Brain pericyte (primary cell): Measurements from ENCODE around the gene RTTN.
A peak's percentile ranks its signal among the peaks of the same experiment; 100 is the strongest.
"Not testable (repeated sequence)": the region's sequence is repeated elsewhere in the genome, so short reads cannot be mapped to it uniquely, and the experiment has no call there.

Experiments used
- DNase-seq: peaks from one replicate; pipeline ENCODE4 v3.0.0-alpha.2; 2012; ENCODE audit warnings: low read depth, low spot score

RTTN gene

GRCh38 chr18:70205421-70206397 is at the start of gene RTTN:
Gene RTTN (minus strand): TSS chr18:70205687. CDS start chr18:70205658, 29 bp downstream.
- DNase-seq = peak; percentile 88

- DNase-seq = no peak
These were observed 45.3 kb upstream of the RTTN start for GRCh38 chr18:70250781-70251180.

- not testable (repeated sequence) for DNase-seq
These were observed 44.4 kb upstream of the RTTN start for GRCh38 chr18:70249861-70250260.

GRCh38 chr18:70249118-70249517 is 43.6 kb upstream of the RTTN start:
- DNase-seq = no peak

GRCh38 chr18:70246061-70246466 is 40.6 kb upstream of the RTTN start:
- no peak for DNase-seq

- no peak for DNase-seq
These were observed 37.8 kb upstream of the RTTN start for GRCh38 chr18:70243131-70243929.

- not testable (repeated sequence) for DNase-seq
These were observed 31.4 kb upstream of the RTTN start for GRCh38 chr18:70236921-70237320.

- DNase-seq = no peak
These were observed 30.0 kb upstream of the RTTN start for GRCh38 chr18:70235478-70235877.

- DNase-seq = no peak
These were observed 29.4 kb upstream of the RTTN start for GRCh38 chr18:70234667-70235459.

- DNase-seq = no peak
These were observed 28.5 kb upstream of the RTTN start for GRCh38 chr18:70233974-70234373.

GRCh38 chr18:70232261-70232660 is 26.8 kb upstream of the RTTN start:
- DNase-seq = no peak

- DNase-seq = no peak
These were observed 24.2 kb upstream of the RTTN start for GRCh38 chr18:70229639-70230038.

- DNase-seq = no peak
These were observed 23.0 kb upstream of the RTTN start for GRCh38 chr18:70228536-70228935.

- no peak for DNase-seq
These were observed 22.0 kb upstream of the RTTN start for GRCh38 chr18:70227438-70227837.

- no peak for DNase-seq
These were observed 16.4 kb upstream of the RTTN start for GRCh38 chr18:70221915-70222278.

- no peak for DNase-seq
These were observed 15.8 kb upstream of the RTTN start for GRCh38 chr18:70221156-70221914.

- no peak for DNase-seq
These were observed 15.1 kb upstream of the RTTN start for GRCh38 chr18:70220628-70221027.

GRCh38 chr18:70219688-70220087 is 14.2 kb upstream of the RTTN start:
- no peak for DNase-seq

GRCh38 chr18:70216788-70217187 is 11.3 kb upstream of the RTTN start:
- DNase-seq = no peak

GRCh38 chr18:70207181-70207580 is 1.7 kb upstream of the RTTN start:
- no peak for DNase-seq

- DNase-seq = no peak
These were observed 5.2 kb downstream of the RTTN start for GRCh38 chr18:70200286-70200685.
